AG09309 (cell line): ENCODE data around the gene GADD45G.

Source experiments
- DNase-seq: peaks from one replicate; pipeline ENCODE4 v3.0.0-alpha.2; 2010; ENCODE audit warnings: low read depth
- H3K4me3 ChIP-seq: 2 replicates; pipeline ENCODE4 v1.5.1; 2011; ENCODE audit warnings: mild to moderate bottlenecking, low read depth, low read length, moderate library complexity; ENCODE audit not compliant: control insufficient read depth
- CTCF ChIP-seq: IDR thresholded peaks from 2 replicates; pipeline ENCODE4 v1.5.1; 2011; ENCODE audit warnings: mild to moderate bottlenecking, low read depth, low read length, inconsistent platforms; ENCODE audit not compliant: insufficient read depth, control insufficient read depth; ENCODE audit errors: missing control alignments

The GADD45G gene

GRCh38 chr9:89579741-89580385 is 24.9 kb upstream of the GADD45G start:
- no peak overlapping the region for H3K4me3 ChIP-seq
- no peak for TF ChIP-seq CTCF
- DNase-seq: no peak

- no peak overlapping the region for H3K4me3 ChIP-seq
- TF ChIP-seq CTCF: no peak
- no peak for DNase-seq
These were observed 18.5 kb upstream of the GADD45G start for GRCh38 chr9:89586311-89586710.

GRCh38 chr9:89588271-89588879 is 16.4 kb upstream of the GADD45G start:
- no peak for TF ChIP-seq CTCF
- no peak overlapping the region for H3K4me3 ChIP-seq
- DNase-seq: no peak

- no peak for TF ChIP-seq CTCF
- no peak overlapping the region for H3K4me3 ChIP-seq
- no peak for DNase-seq
These were observed 14.4 kb upstream of the GADD45G start for GRCh38 chr9:89590415-89590814.

GRCh38 chr9:89591274-89592212 is 13.3 kb upstream of the GADD45G start:
- no peak for DNase-seq
- H3K4me3 ChIP-seq: no peak overlapping the region
- TF ChIP-seq CTCF: no peak

GRCh38 chr9:89592213-89592815 is 12.5 kb upstream of the GADD45G start:
- DNase-seq: no peak
- no peak overlapping the region for H3K4me3 ChIP-seq
- TF ChIP-seq CTCF: no peak
